DOHH2 (cell line): Measurements from ENCODE around the gene ADCY3.

Experiments
- CTCF ChIP-seq: fragments of 200-600 bp; sonication (generic); IDR thresholded peaks from one replicate; pipeline ENCODE4 v1.5.1; 2014; ENCODE audit warnings: antibody characterized with exemption, mild to moderate bottlenecking, low read depth, low read length; ENCODE audit not compliant: poor library complexity, severe bottlenecking
- EZH2phosphoT487 ChIP-seq: fragments of 200-600 bp; sonication (generic); IDR thresholded peaks from 2 replicates; pipeline ENCODE4 v1.6.1; 2017; ENCODE audit warnings: borderline replicate concordance, mild to moderate bottlenecking, antibody characterized with exemption, low read length, moderate library complexity, mixed read lengths

- TF ChIP-seq CTCF (no peak), EZH2phosphoT487 (no peak)
These were observed 3.0 kb downstream of the ADCY3 start for GRCh38 chr2:24917086-24917485.
